IPS-NIHi11 (cell line): ENCODE results near the gene MRGPRF.
A peak's percentile ranks its signal among the peaks of the same experiment; 100 is the strongest.

ENCODE experiments used
- DNase-seq: peaks from one replicate; pipeline ENCODE4 v3.0.0; 2012; ENCODE audit warnings: mixed read lengths, low spot score

MRGPRF gene

DNA sequence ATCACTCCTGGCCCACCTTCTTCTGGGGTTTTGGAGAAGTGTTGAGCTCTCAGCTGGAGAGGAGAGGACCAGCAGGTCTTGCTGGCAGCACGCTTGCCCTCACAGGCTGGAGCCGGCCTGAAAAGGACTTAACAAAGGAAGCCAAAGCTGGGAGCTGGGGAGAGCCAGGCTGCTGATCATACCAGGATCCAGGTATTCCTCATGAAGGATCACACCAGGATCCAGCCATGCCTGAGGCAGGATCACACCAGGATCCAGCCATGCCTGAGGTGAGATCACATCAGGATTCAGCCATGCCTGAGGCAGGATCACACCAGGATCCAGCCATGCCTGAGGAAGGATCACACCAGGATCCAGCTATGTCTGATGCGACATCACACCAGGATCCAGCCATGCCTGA, 49.3 kb downstream of the MRGPRF start:
- no peak for DNase-seq

DNA sequence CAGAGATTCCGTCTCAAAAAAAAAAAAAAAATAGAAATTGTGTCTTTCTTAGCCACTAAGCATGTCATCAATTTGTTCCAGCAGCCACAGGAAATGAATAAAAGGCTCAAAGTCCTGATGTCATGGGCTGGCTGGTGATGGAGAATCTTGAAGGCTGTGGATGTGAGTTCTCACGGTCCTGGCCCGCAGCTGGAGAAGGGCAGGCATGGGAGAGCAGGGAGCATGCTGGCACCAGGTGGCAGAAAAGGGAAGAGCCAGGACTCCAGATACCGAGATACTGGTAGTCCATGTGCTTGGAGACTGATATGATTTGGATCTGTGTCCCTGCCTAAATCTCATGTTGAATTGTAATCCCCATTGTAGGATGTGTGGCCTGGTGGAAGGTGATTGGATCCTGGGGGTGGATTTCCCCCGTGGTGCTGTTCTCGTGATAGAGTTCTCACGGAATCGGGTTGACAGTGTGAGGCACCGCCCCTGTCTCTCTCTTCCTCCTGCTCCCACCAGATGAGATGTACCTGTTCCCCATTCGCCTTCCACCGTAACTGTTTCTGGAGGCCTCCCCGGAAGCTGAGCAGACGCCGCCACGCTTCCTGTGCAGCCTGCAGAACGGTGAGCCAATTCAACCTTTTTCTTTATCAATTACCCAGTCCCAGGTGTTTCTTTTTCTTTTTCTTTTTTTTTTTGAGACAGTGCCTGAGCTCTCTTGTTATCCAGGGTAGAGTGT, 50.4 kb downstream of the MRGPRF start:
- peak; percentile 32 for DNase-seq

DNA sequence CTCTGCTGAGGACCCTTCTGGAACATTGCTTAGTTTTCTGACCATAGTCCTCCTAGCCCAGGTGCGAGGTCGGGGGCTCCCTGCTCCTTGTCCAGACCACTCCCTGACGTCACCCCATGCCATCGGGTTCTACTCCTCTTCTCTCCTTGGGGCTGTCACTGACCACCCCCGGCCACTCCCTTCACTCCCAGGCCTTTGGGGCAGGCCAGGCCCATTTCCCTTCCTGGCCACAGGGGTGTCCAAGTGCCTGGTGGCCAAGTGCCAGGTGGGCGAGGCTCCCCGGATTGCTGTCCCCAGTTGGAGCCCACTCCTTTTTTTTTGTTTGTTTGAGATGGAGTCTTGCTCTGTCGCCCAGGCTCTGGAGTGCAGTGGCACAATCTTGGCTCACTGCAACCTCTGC, 51.8 kb downstream of the MRGPRF start:
- no peak for DNase-seq

DNA sequence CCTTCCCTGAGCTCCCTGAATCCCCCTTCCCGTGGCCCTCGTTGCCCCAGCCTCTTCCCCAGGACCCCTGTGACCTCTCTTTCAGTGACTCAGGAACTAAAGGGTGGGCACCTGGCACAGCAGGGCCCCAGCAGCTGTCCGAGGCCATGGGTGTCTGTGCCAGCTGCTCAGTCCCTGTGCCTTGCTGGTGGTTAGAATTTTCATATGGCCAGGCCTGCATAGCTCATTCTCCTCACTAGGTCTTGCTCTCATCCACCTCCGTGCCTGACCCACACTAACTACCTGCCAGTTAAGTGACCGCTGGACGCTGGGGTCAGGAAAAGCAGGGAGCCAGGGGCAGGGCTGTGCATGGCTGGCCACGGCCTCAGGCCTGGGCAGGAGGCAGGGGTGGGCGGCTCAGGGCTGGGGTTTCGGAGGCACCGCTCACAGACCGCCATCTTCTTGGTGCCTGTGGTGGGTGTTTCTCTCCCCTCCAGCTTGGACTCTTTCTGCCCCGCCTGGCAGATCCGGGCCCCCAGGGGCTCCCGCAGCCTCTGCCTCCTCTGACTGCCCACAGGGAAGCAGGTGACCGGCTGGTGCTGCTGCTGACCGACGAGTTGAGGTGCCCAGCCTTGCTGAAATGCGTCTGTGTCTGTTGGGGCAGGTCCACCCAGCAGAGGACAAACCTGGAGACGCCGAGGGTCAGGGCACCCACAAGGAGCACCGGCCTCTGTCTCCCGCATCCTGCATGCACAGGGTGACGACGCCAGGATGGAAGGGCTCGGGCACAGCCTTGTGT, 52.6 kb downstream of the MRGPRF start:
- DNase-seq: no peak

DNA sequence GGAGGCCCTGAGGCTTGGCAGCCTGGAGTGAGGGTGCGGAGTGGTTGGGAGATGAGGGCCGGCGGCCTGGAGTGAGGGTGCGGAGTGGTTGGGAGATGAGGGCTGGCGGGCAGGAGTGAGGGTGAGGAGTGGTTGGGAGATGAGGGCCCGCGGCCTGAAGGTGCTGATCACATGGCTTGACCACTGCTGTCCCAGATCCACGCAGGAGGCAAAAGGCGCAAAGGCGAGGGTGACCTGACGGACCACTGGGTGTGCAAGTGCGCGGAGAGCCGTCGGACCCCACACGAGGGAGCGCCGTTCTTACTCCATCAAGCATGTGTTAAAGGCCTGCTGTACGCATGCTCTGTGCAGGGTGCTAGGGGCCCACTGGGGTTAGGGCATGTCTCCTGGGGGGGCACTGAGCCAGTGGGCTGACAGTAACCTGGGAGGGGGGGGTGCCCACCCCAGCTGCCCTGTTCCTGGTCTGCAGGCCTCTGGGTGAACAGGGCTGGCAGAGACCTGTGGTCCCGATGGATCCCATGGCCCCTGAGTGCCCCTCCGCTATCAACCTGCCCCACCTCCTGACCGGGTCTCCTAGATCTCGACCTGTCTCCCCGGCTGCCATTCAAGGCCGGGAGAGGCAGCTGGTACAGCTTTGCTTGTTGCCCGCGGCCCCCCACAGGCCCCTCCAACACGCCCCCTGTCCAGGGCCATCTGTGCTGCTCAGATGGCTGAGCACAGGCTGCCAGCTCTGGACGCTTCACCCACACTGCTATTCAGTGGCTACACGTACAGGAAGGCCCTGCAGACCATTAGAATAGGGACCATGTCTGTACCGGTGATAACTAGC, 53.4 kb downstream of the MRGPRF start:
- DNase-seq: no peak

DNA sequence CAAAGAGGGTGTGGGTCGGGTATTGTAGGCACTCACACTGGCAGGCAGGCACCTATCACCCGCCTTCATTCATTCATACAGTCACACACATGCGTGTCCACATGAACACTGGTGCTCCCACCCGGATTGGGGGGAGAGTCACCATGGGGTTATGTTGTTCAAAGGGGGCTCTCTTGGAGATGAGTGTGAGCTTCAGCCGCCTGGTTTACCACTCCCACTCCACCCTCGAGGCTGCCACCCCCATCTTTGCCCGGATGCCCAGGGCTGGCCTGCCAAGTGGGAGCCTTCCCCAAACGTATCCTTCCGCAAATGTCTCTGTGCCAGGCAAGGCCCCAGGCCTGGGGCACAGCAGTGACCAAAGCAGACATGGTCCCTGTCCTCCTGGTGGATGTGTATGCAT, 54.8 kb downstream of the MRGPRF start:
- DNase-seq: peak; percentile 6

DNA sequence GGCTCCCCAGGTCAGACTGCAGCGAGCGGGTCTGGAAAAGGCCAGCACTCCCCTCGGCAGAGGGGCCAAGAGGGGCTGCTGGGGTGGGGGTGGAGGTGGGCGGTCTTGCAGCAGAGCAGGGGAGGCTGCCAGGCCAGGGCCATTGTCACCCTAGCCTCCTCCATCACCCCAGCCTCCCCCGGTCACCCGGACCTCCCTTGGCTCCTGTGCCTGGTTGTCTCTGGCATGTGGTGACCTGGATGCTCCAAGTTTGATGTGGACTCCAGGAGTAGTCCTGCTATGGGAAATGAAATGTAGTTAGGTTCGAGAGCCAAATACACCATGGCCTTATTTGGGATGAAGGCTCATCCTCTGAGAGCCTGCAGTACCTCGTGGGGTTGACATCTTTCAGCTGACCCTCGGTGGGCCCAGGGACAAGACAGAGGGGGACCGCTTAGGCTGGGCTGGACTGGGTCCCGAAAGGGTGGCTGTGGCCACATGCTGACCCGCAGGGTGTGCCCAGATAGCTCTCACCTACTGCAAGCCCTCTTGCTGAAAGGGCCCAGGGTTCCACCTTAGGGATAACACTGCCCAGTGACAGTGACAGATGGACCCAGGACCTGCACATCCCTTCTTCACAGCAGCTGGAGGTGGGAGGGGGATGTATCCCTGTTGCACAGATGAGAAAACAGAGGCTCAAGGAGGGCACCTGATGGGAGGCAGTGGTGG, 56.3 kb downstream of the MRGPRF start:
- DNase-seq: peak; percentile 9

DNA sequence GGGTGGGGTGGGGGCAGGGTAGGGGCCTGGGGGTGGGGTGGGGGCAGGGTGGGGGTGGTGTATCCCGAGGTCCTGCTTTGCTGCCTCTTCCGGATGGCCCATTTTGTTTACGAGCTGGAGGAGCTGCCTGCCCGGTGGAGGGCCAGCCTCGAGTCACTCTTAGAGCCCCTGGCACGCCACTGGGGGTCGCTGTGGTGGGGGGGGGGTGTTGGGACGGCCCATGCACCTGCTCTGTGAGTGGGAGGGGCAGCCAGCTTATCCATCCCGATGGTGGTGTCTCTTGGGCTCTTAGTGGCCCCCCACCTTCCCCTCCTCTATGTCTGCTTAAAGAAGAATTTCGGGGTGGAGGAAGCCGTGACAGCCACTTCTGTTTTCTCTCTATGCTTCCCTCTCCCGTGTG, 56.9 kb downstream of the MRGPRF start:
- DNase-seq: peak; percentile 92

DNA sequence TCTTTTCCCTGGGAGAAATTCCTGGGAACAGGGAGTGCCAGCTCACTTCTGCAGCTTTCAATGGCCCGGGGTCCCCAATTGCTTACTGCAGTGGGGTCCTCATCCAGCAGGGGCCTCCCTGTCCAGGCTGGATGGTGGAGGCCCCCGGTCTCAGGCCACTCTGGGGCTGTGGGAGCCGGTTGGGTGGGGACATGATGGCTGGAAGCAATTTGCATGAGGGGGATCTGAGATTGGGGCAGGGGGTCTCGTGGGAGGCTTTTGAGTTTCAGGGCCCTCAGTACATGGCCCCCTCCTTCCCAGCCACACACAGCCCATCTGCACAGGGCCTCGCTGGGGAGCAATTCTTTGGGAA, 57.5 kb downstream of the MRGPRF start:
- peak; percentile 44 for DNase-seq

DNA sequence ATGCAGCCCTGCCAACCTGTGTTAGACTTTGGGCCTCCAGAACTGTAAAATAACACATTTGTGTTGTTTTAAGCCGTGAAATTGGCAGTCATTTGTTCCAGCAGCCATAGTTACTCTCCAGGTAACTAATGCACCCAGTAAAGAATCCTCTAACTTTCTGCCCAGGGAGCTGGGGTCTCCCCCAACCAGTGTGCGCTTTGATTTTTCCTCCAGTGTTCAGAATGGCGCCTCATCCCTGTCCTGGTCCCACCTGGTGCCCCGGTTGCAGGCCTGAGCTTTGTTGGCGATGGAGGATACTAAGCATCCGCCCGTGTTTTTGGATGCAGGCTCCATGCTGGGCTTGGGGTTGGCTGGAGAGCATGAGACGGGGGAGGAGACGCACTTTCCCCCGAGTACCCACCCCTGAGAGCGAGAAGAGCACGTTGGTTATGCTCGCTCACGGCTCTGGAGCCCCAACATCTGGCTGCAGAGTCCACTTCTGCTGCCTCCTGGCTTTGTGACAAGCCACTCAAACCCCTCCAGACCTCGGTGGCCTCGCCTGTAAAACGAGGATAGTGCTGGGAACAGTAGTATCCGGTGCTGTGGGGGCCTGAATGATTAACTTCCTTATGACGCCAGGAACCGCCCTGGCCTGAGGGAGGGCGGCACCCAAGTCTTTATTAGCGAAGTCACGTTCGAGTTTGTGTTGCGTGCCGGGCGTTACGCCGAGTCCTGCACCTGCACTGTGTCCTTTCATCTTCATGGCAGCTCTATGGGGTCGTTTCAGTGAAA, 58.0 kb downstream of the MRGPRF start:
- DNase-seq: peak; percentile 26
